Vagina (tissue), 2 donors: ENCODE measurements around the gene PTK7.

Experiments
- CTCF ChIP-seq, 3 experiments: fragments of 450-650 bp in 2 of 3; fragments of 200-600 bp in 1 of 3; sonication (generic) in 1 of 3; IDR thresholded peaks; one replicate each; pipeline ENCODE4 v1.5.1; 2017 to 2019; ENCODE audit warnings: antibody characterized with exemption in 3 of 3, mild to moderate bottlenecking in 2 of 3, moderate library complexity in 2 of 3
- POLR2A ChIP-seq, 2 donors: fragments of 450-650 bp; IDR thresholded peaks; one replicate each; pipeline ENCODE4 v1.6.1; 2017; ENCODE audit warnings: antibody characterized with exemption in 2 of 2, mild to moderate bottlenecking in 2 of 2, moderate library complexity in 2 of 2
- POLR2AphosphoS5 ChIP-seq, 2 donors: sonication (generic); formaldehyde crosslinking; IDR thresholded peaks; one replicate each; pipeline ENCODE4 v1.9.0; 2017; ENCODE audit warnings: antibody characterized with exemption in 2 of 2, mild to moderate bottlenecking in 2 of 2, low read depth in 1 of 2; ENCODE audit not compliant: insufficient read depth in 1 of 2

GRCh38 chr6:43037706-43038105 is 38.4 kb upstream of the PTK7 start:
- TF ChIP-seq CTCF (IDR thresholded peaks at IDR 0.05) (no peak), POLR2AphosphoS5 (IDR thresholded peaks at IDR 0.05; ENCODE audit: insufficient read depth in 1 of 2, low read depth in 1 of 2) (no peak), POLR2A (IDR thresholded peaks at IDR 0.05) (no peak)
